Caco-2 (cell line): Measurements from ENCODE around the gene TMED4. TPM values are rescaled to one million over a fixed set of nuclear protein-coding genes. Genes with fewer than 3 reads are reported as not detected.
"Not testable (repeated sequence)": the region's sequence is repeated elsewhere in the genome, so short reads cannot be mapped to it uniquely, and the experiment has no call there.

Experiments
- BruUV-seq: library from RNA; stranded (reverse); fragments of 400-500 nt; replicated peaks from 2 replicates; lab custom pipeline; 2021; lab: Mats Ljungman, UMichigan
- CTCF ChIA-PET: fragments of 300-600 bp; sonication (Branson Sonifier 250); formaldehyde crosslinking; loops from one replicate; lab custom pipeline; 2022; ENCODE audit warnings: antibody characterized with exemption; lab: Charles Lee
- POLR2A ChIA-PET: fragments of 300-600 bp; sonication (Branson Sonifier 250); formaldehyde crosslinking; loops from one replicate; lab custom pipeline; 2022; ENCODE audit warnings: antibody characterized with exemption; lab: Charles Lee
- DNase-seq, 2 experiments: peaks; one replicate each; pipeline versions ENCODE4 v3.0.0 to v3.0.0-alpha.2; 2020 to 2022
- H3K27me3 ChIP-seq: replicated peaks from 2 replicates; pipeline ENCODE4 v1.6.0; 2011; ENCODE audit warnings: low read length; ENCODE audit not compliant: control insufficient read depth, insufficient read depth
- H3K36me3 ChIP-seq: 2 replicates; pipeline ENCODE4 v1.5.1; 2011; ENCODE audit warnings: low read length; ENCODE audit not compliant: control insufficient read depth, insufficient read depth
- H3K4me1 ChIP-seq: fragments of 250-450 bp; sonication (Bioruptor Pico); 2 replicates; pipeline ENCODE4 v1.5.1; 2020; ENCODE audit warnings: mild to moderate bottlenecking
- H3K4me3 ChIP-seq: 2 replicates; pipeline ENCODE4 v1.5.1; 2011; ENCODE audit warnings: low read depth, mild to moderate bottlenecking, control low read depth, low read length
- H3K9me3 ChIP-seq: fragments of 250-450 bp; sonication (Bioruptor Pico); 2 replicates; pipeline ENCODE4 v1.5.1; 2020; ENCODE audit warnings: mild to moderate bottlenecking, moderate library complexity
- H3K27ac Mint-ChIP-seq: one replicate; pipeline ENCODE4 v1.8.0; 2022; ENCODE audit warnings: mixed read lengths; ENCODE audit not compliant: unreplicated experiment
- H3K27me3 Mint-ChIP-seq: one replicate; pipeline ENCODE4 v1.8.0; 2022; ENCODE audit warnings: mixed read lengths; ENCODE audit not compliant: insufficient read depth, unreplicated experiment
- H3K36me3 Mint-ChIP-seq: one replicate; pipeline ENCODE4 v1.8.0; 2022; ENCODE audit warnings: mild to moderate bottlenecking, mixed read lengths; ENCODE audit not compliant: insufficient read depth, unreplicated experiment
- H3K4me1 Mint-ChIP-seq: one replicate; pipeline ENCODE4 v1.8.0; 2022; ENCODE audit warnings: low read depth, mixed read lengths; ENCODE audit not compliant: unreplicated experiment
- H3K4me3 Mint-ChIP-seq: one replicate; pipeline ENCODE4 v1.8.0; 2022; ENCODE audit warnings: mild to moderate bottlenecking, moderate library complexity, mixed read lengths; ENCODE audit not compliant: unreplicated experiment
- H3K9me3 Mint-ChIP-seq: one replicate; pipeline ENCODE4 v1.8.0; 2022; ENCODE audit warnings: mixed read lengths; ENCODE audit not compliant: unreplicated experiment
- intact Hi-C: fragments of 100-400 bp; cut with micrococcal nuclease; formaldehyde crosslinking; loops from one replicate; pipeline ENCODE4 v1.10.0; 2022; ENCODE audit not compliant: unreplicated experiment
- total RNA-seq: library from RNA; stranded (reverse); gene quantifications from 2 replicates; pipeline ENCODE4 v1.2.3, GENCODE V29; 2022
- TF ChIP-seq, protein P1 (sequence below), 2 experiments: fragments of 200-600 bp in 1 of 2; IDR thresholded peaks; 1 replicate in 1 of 2; 2 replicates in 1 of 2; pipeline versions ENCODE4 v1.5.1 to v1.8.0; 2011 to 2022; ENCODE audit warnings: antibody characterized with exemption in 1 of 2, control low read depth in 1 of 2, inconsistent platforms in 1 of 2, low read depth in 1 of 2, low read length in 1 of 2, mild to moderate bottlenecking in 1 of 2, moderate library complexity in 1 of 2; ENCODE audit not compliant: insufficient read depth in 1 of 2, severe bottlenecking in 1 of 2, unreplicated experiment in 1 of 2

Gene TMED4
- total RNA-seq, 1 experiment from 2014 or later = 96.6 TPM

- no peak overlapping the region for H3K27ac Mint-ChIP-seq
- ChIA-PET POLR2A (no interaction called here), CTCF (no interaction called here)
- no peaks in the 10 kb centered on the region for H3K27me3 Mint-ChIP-seq
- no peaks in the 10 kb centered on the region for H3K27me3 ChIP-seq
- TF ChIP-seq, protein P1, sequence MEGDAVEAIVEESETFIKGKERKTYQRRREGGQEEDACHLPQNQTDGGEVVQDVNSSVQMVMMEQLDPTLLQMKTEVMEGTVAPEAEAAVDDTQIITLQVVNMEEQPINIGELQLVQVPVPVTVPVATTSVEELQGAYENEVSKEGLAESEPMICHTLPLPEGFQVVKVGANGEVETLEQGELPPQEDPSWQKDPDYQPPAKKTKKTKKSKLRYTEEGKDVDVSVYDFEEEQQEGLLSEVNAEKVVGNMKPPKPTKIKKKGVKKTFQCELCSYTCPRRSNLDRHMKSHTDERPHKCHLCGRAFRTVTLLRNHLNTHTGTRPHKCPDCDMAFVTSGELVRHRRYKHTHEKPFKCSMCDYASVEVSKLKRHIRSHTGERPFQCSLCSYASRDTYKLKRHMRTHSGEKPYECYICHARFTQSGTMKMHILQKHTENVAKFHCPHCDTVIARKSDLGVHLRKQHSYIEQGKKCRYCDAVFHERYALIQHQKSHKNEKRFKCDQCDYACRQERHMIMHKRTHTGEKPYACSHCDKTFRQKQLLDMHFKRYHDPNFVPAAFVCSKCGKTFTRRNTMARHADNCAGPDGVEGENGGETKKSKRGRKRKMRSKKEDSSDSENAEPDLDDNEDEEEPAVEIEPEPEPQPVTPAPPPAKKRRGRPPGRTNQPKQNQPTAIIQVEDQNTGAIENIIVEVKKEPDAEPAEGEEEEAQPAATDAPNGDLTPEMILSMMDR (IDR thresholded peaks at IDR 0.05; ENCODE audit: insufficient read depth in 1 of 2, low read depth in 1 of 2, low read length in 1 of 2, severe bottlenecking in 1 of 2, unreplicated experiment in 1 of 2) = no peak
- no peak for DNase-seq
- H3K36me3 ChIP-seq = no peaks in the 10 kb centered on the region
- H3K9me3 ChIP-seq = no peaks in the 10 kb centered on the region
- H3K9me3 Mint-ChIP-seq = no peaks in the 10 kb centered on the region
- peaks cover 13% of the 10 kb centered on the region for H3K4me1 Mint-ChIP-seq
- intact Hi-C loops = no loop called here
- 0 out of 2 replicates have a peak, but pooled peaks cover 2% of the 10 kb centered on the region for H3K4me1 ChIP-seq
- no peak overlapping the region for H3K4me3 Mint-ChIP-seq
- BruUV-seq = no TSS peak
- peaks cover 22% of the 10 kb centered on the region for H3K36me3 Mint-ChIP-seq
- H3K4me3 ChIP-seq = no peak overlapping the region
These were observed 20.5 kb upstream of the TMED4 start for GRCh38 chr7:44602576-44602910.

DNA sequence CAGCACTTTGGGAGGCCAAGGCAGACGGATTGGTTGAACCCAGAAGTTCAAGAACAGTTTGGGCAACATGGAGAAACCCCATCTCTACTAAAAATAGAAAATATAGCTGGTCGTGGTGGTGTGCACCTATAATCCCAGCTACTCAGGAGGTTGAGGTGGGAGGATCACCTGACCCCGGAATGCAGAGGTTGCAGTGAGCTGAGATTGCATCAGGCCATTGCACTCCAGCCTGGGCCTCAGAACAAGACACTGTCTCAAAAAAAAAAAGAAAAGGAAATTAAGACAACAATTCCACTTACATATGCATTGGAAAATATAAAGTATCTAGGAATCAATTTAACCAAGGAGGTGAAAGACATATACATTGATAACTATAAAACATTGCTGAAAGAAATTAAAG is 17.2 kb upstream of the TMED4 start:
- intact Hi-C loops = no loop called here
- TF ChIP-seq, protein P1 (IDR thresholded peaks at IDR 0.05; ENCODE audit: insufficient read depth in 1 of 2, low read depth in 1 of 2, low read length in 1 of 2, severe bottlenecking in 1 of 2, unreplicated experiment in 1 of 2) = no peak
- Histone ChIP-seq H3K27me3 (no peaks in the 10 kb centered on the region), H3K9me3 (no peaks in the 10 kb centered on the region), H3K4me3 (no peak overlapping the region), H3K4me1 (no peaks in the 10 kb centered on the region), H3K36me3 (no peaks in the 10 kb centered on the region)
- no peaks in the 10 kb centered on the region for H3K36me3 Mint-ChIP-seq
- H3K27me3 Mint-ChIP-seq = no peaks in the 10 kb centered on the region
- no peaks in the 10 kb centered on the region for H3K9me3 Mint-ChIP-seq
- DNase-seq = no peak
- H3K4me3 Mint-ChIP-seq = no peak overlapping the region
- POLR2A ChIA-PET = no interaction called here
- CTCF ChIA-PET = no interaction called here
- BruUV-seq = no TSS peak
- H3K27ac Mint-ChIP-seq = no peak overlapping the region
- H3K4me1 Mint-ChIP-seq = no peaks in the 10 kb centered on the region

DNA sequence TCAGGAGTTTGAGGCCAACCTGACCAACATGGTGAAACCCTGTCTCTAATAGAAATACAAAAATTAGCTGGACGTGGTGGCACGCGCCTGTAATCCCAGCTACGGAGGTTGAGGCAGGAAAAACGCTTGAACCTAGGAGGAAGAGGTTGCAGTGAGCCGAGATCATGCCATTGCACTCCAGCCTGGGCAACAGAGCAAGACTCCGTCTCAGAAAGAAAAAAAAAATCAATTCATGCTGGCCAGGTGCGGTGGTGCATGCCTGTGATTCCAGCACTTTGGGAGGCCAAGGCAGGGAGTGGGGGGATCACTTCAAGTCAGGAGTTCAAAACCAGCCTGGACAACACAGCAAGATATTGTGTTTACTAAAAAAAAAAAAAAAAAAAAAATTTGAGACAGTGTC is 15.2 kb upstream of the TMED4 start:
- not testable (repeated sequence) for BruUV-seq

More for the DNA sequence above, 15.2 kb upstream of the TMED4 start:
- H3K27ac Mint-ChIP-seq, H3K36me3 Mint-ChIP-seq, H3K9me3 Mint-ChIP-seq, H3K4me1 ChIP-seq, H3K4me3 ChIP-seq, H3K27me3 Mint-ChIP-seq, CTCF ChIA-PET, POLR2A ChIA-PET, H3K36me3 ChIP-seq, H3K9me3 ChIP-seq, DNase-seq, H3K27me3 ChIP-seq, H3K4me3 Mint-ChIP-seq, intact Hi-C loops, H3K4me1 Mint-ChIP-seq: not testable (repeated sequence)
